ENCODE measurements around the gene SGCA. TPM values are rescaled to one million over a fixed set of nuclear protein-coding genes. Genes with fewer than 3 reads are reported as not detected.
A peak's percentile ranks its signal among the peaks of the same experiment; 100 is the strongest.

SGCA gene
- total and polyA plus RNA-seq, 2 of the 8 experiments (the other 6 are each of a cell fraction or from before 2014, with no cell fraction given) = 0.12 TPM; not detected in 1

DNA sequence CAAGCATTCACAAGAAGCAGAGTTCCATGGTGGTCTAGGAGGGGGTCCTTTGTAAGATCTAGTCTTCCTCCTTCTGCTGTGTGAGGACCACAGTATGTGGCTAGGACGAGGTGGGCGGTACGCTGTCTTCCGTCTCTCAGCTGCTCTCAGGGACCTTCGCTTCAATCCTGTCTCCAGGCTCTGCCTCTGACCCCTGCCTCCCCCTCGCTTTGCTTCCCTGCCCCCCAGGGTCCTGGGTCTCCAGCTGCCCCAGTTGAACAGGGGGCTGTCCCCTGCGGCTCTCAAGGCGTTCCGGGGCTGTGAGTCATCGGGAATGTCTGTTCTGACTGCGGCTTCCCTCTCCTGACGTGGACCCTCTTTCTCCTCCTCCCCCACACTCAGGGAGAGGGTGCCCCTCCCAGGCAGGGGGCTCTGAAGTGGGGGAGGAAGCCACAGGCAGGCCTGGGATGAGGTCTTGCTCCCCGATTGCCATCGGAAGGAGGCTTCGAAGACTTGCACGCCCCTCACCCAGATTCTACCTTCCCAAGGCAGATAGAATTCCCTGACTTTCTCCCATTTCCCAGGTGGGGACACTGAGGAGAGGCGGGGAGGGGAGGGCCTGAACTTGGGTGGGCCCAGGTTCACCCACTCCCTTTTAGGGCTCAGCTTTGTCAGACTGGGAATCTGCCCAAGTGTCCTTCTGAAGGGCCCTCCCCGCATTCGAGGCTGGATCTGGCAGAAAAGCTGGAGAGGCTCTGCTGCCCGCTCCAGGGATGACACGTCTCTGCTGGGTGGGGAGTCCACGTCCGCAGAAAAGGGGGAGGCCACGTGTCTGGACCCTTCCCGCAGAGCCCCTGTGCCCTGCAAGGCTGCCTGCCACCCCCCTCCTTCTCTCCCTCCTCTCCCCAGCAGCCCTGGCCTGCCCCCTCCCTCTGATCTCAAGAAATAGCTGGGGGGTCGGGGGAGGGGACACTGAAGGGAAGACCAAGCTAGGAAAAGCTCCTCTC lies 44.7 kb downstream of the SGCA start:
- no peak overlapping the region for H3K23ac ChIP-seq (ENCODE audit: insufficient read length)
- H2BK20ac ChIP-seq (ENCODE audit: low read length) = peak overlapping the region; percentile 100
- WGBS, 2 experiments (ENCODE audit: extremely low coverage in 1 of 2, insufficient coverage in 1 of 2, insufficient read length in 1 of 2, insufficient replicate concordance in 2 of 2, low coverage in 1 of 2, low lambda C conversion rate in 2 of 2, missing lambda C conversion rate in 1 of 2) = 30% methylated on average over 19 of the region's 26 CpGs; no CpG with 5 or more reads in 1 of the 2 experiments
- ChIA-PET CTCF (ENCODE audit: partially characterized antibody) (interaction anchor here (0.6 to 24.4 kb wide), 10 partner anchors 4 to 163 kb away, joined by 3 to 1349 read pairs (median 7); partner anchors contain the start of genes COL1A1, EME1, MRPL27 and TMEM92), POLR2A (ENCODE audit: partially characterized antibody) (interaction anchor here (0.7 to 3.2 kb wide), 8 partner anchors 10 to 148 kb away, joined by 3 to 17 read pairs (median 3); partner anchors contain the start of genes COL1A1, SGCA and TMEM92)
- H3K36me3 ChIP-seq (ENCODE audit: control insufficient read depth in 2 of 4, insufficient read depth in 4 of 4, low read length in 3 of 4) = no peaks in the 10 kb centered on the region
- no peaks in the 10 kb centered on the region for H3K79me2 ChIP-seq (ENCODE audit: control insufficient read depth in 1 of 2, insufficient read depth in 2 of 2, low read length in 2 of 2)
- H4K20me1 ChIP-seq (replicated peaks in 1 of 2; ENCODE audit: control insufficient read depth in 1 of 2, insufficient read depth in 2 of 2, low read length in 2 of 2) = no peaks in the 10 kb centered on the region
- H2BK5ac ChIP-seq (ENCODE audit: low read depth, low read length) = peak overlapping the region; percentile 96; the same call in 1 of the 2 replicates
- peak overlapping the region; percentile 100 for H2BK15ac ChIP-seq (ENCODE audit: low read length)
- peak overlapping the region; percentile 95 for H3K18ac ChIP-seq (ENCODE audit: extremely low read depth, low read length)
- peaks cover 20 to 47% (median 39%) of the 10 kb centered on the region in 4 experiments for H3K4me1 ChIP-seq (replicated peaks in 1 of 4; ENCODE audit: control insufficient read depth in 3 of 4, insufficient read depth in 4 of 4, low read length in 3 of 4)
- peak overlapping the region; percentile 24 for H3K4ac ChIP-seq (replicated peaks; ENCODE audit: insufficient read length, low read depth, low read length)
- no peaks in the 10 kb centered on the region for H3K9me3 ChIP-seq (ENCODE audit: insufficient read depth in 2 of 2, low read depth in 1 of 2, low read length in 1 of 2)
- H2BK120ac ChIP-seq (replicated peaks; ENCODE audit: low read depth, low read length) = peak overlapping the region; percentile 90
- H3K27me3 ChIP-seq (replicated peaks in 1 of 4; ENCODE audit: control insufficient read depth in 3 of 4, extremely low read depth in 1 of 4, insufficient read depth in 3 of 4, low read length in 3 of 4) = peaks cover 0 to 2% (median under 1%) of the 10 kb centered on the region in 4 experiments; a peak in 1 of 7 replicates
- no peak overlapping the region for H3K27ac ChIP-seq (ENCODE audit: low read depth, low read length)
- H2AFZ ChIP-seq (ENCODE audit: low read length) = no peak overlapping the region
- H3K14ac ChIP-seq (ENCODE audit: insufficient read length) = no peak overlapping the region
- H3K79me1 ChIP-seq (ENCODE audit: low read depth, low read length) = no peaks in the 10 kb centered on the region
- peak overlapping the region in 2 of 4 experiments; percentile 19 to 25; a peak in 3 of 7 replicates for H3K9ac ChIP-seq (replicated peaks in 1 of 4; ENCODE audit: extremely low read depth in 1 of 4, low read depth in 3 of 4, low read length in 3 of 4)
- peak overlapping the region; percentile 100; the same call in 1 of the 2 replicates for H2BK12ac ChIP-seq (ENCODE audit: low read depth, low read length)
- H4K5ac ChIP-seq (ENCODE audit: insufficient read length, low read depth, low read length) = peak overlapping the region; percentile 42
- H4K91ac ChIP-seq (replicated peaks; ENCODE audit: insufficient read length, low read length) = peak overlapping the region; percentile 94
- FAIRE-seq (no peak), DNase-seq (ENCODE audit: low read depth in 1 of 2, low spot score in 2 of 2) (peak; percentile 67 to 81)
- H3K4me2 ChIP-seq (ENCODE audit: insufficient read depth in 1 of 2, low read depth in 2 of 2, low read length in 2 of 2) = peak overlapping the region; percentile 39 to 47
- H4K8ac ChIP-seq (ENCODE audit: extremely low read depth, insufficient read depth, low read length) = peak overlapping the region; percentile 28; the same call in 1 of the 2 replicates
- no peaks in the 10 kb centered on the region; the same call in 1 of the 2 replicates for H3K23me2 ChIP-seq (ENCODE audit: low read depth, low read length)
- no peak overlapping the region; a peak in 1 of 8 replicates for H3K4me3 ChIP-seq (ENCODE audit: extremely low read depth in 1 of 4, insufficient read depth in 2 of 4, low read depth in 3 of 4, low read length in 4 of 4)
- no peak overlapping the region for H3K56ac ChIP-seq (replicated peaks; ENCODE audit: insufficient read length, low read depth, low read length)
- peak overlapping the region; percentile 97; the same call in 1 of the 2 replicates for H2AK5ac ChIP-seq (ENCODE audit: low read depth, low read length)
- TF ChIP-seq EZH2 (IDR thresholded peaks at IDR 0.05; ENCODE audit: low read depth, low read length, severe bottlenecking) (no peak), SIN3A (conservative IDR thresholded peaks at IDR 0.05 in 1 of 2, IDR thresholded peaks at IDR 0.05 in 1 of 2; ENCODE audit: low read depth in 1 of 2, low read length in 2 of 2) (no peak), RFX5 (IDR thresholded peaks at IDR 0.05; ENCODE audit: borderline replicate concordance, low read depth, low read length) (no peak), HDAC6 (IDR thresholded peaks at IDR 0.05; ENCODE audit: low read depth, low read length) (no peak), CBX8 (IDR thresholded peaks at IDR 0.05; ENCODE audit: borderline replicate concordance, low read depth, low read length) (no peak), KDM1A (IDR thresholded peaks at IDR 0.05; ENCODE audit: borderline replicate concordance, low read length) (peak; percentile 69; the same call in 1 of the 2 replicates), TBP (IDR thresholded peaks at IDR 0.05; ENCODE audit: low read depth, low read length) (no peak)
- TF ChIP-seq, protein P1, sequence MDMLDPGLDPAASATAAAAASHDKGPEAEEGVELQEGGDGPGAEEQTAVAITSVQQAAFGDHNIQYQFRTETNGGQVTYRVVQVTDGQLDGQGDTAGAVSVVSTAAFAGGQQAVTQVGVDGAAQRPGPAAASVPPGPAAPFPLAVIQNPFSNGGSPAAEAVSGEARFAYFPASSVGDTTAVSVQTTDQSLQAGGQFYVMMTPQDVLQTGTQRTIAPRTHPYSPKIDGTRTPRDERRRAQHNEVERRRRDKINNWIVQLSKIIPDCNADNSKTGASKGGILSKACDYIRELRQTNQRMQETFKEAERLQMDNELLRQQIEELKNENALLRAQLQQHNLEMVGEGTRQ (IDR thresholded peaks at IDR 0.05; ENCODE audit: low read length) = no peak
